Measurements from ENCODE around the gene KIF17. TPM values are rescaled to one million over a fixed set of nuclear protein-coding genes. Genes with fewer than 3 reads are reported as not detected.

KIF17 gene
- total RNA-seq, 2 experiments from 2014 or later: not detected

GRCh38 chr1:20713440-20713839 is 4.4 kb downstream of the KIF17 start:
- peaks cover 23% of the 10 kb centered on the region for H3K27me3 Mint-ChIP-seq
- ChIA-PET POLR2A (no interaction called here), CTCF (interaction anchor here (1.1 kb wide), 1 partner anchor 17 kb away, joined by 5 read pairs; no protein-coding TSS in a partner anchor)
- no peaks in the 10 kb centered on the region for H3K36me3 Mint-ChIP-seq (ENCODE audit: low read depth)
- H3K9me3 Mint-ChIP-seq: no peaks in the 10 kb centered on the region
- H3K4me3 Mint-ChIP-seq: no peak overlapping the region
- no peak for DNase-seq
- H3K4me1 Mint-ChIP-seq: peaks cover 13% of the 10 kb centered on the region
- no peak overlapping the region for H3K27ac Mint-ChIP-seq

- POLR2A ChIA-PET: no interaction called here
- CTCF ChIA-PET: no interaction called here
- Mint-ChIP-seq H3K36me3 (ENCODE audit: low read depth) (no peaks in the 10 kb centered on the region), H3K9me3 (no peaks in the 10 kb centered on the region), H3K4me1 (peaks cover 9% of the 10 kb centered on the region), H3K27ac (no peak overlapping the region), H3K4me3 (no peak overlapping the region), H3K27me3 (peaks cover 21% of the 10 kb centered on the region)
- no peak for DNase-seq
Observed at GRCh38 chr1:20712215-20712577, 5.6 kb downstream of the KIF17 start.

GRCh38 chr1:20711285-20712214 is 6.3 kb downstream of the KIF17 start:
- H3K36me3 Mint-ChIP-seq (ENCODE audit: low read depth): no peaks in the 10 kb centered on the region

GRCh38 chr1:20710469-20711284 is 7.1 kb downstream of the KIF17 start:
- Mint-ChIP-seq H3K4me1 (no peaks in the 10 kb centered on the region), H3K36me3 (ENCODE audit: low read depth) (no peaks in the 10 kb centered on the region), H3K27me3 (peaks cover 12% of the 10 kb centered on the region), H3K4me3 (no peak overlapping the region), H3K9me3 (no peaks in the 10 kb centered on the region), H3K27ac (no peak overlapping the region)
- CTCF ChIA-PET: no interaction called here
- no peak for DNase-seq
- POLR2A ChIA-PET: no interaction called here

More at GRCh38 chr1:20711285-20712214, 6.3 kb downstream of the KIF17 start:
- Mint-ChIP-seq H3K27ac (no peak overlapping the region), H3K9me3 (no peaks in the 10 kb centered on the region), H3K4me3 (no peak overlapping the region), H3K27me3 (peaks cover 17% of the 10 kb centered on the region), H3K4me1 (peaks cover 4% of the 10 kb centered on the region)
- ChIA-PET POLR2A (no interaction called here), CTCF (no interaction called here)
- DNase-seq: no peak

- Mint-ChIP-seq H3K36me3 (ENCODE audit: low read depth) (no peaks in the 10 kb centered on the region), H3K9me3 (no peaks in the 10 kb centered on the region), H3K27me3 (peaks cover 6% of the 10 kb centered on the region), H3K4me1 (no peaks in the 10 kb centered on the region), H3K4me3 (no peak overlapping the region), H3K27ac (no peak overlapping the region)
- DNase-seq: no peak
- CTCF ChIA-PET: no interaction called here
- POLR2A ChIA-PET: no interaction called here
Observed at GRCh38 chr1:20709868-20710267, 7.9 kb downstream of the KIF17 start.

GRCh38 chr1:20708891-20709290 is 8.9 kb downstream of the KIF17 start:
- H3K36me3 Mint-ChIP-seq (ENCODE audit: low read depth): no peaks in the 10 kb centered on the region
- ChIA-PET POLR2A (interaction anchor here (3.0 kb wide), 1 partner anchor 78 kb away, joined by 8 read pairs; the partner anchor contains the start of gene HP1BP3), CTCF (no interaction called here)
- peaks cover 5% of the 10 kb centered on the region for H3K27me3 Mint-ChIP-seq
- H3K4me3 Mint-ChIP-seq: no peak overlapping the region
- no peaks in the 10 kb centered on the region for H3K4me1 Mint-ChIP-seq
- no peak overlapping the region for H3K27ac Mint-ChIP-seq
- DNase-seq: no peak
- H3K9me3 Mint-ChIP-seq: no peaks in the 10 kb centered on the region

GRCh38 chr1:20708057-20708456 is 9.8 kb downstream of the KIF17 start:
- peaks cover 5% of the 10 kb centered on the region for H3K27me3 Mint-ChIP-seq
- no peaks in the 10 kb centered on the region for H3K9me3 Mint-ChIP-seq
- H3K4me3 Mint-ChIP-seq: no peak overlapping the region
- H3K4me1 Mint-ChIP-seq: no peaks in the 10 kb centered on the region
- POLR2A ChIA-PET: interaction anchor here (0.6 to 3.0 kb wide), 2 partner anchors 79 to 176 kb away, joined by 3 to 8 read pairs; partner anchors contain the start of gene HP1BP3
- no peaks in the 10 kb centered on the region for H3K36me3 Mint-ChIP-seq (ENCODE audit: low read depth)
- DNase-seq: no peak
- no peak overlapping the region for H3K27ac Mint-ChIP-seq
- CTCF ChIA-PET: interaction anchor here (1.0 to 1.5 kb wide), 3 partner anchors 11 to 562 kb away, joined by 3 to 10 read pairs (median 3); no protein-coding TSS in a partner anchor

GRCh38 chr1:20706841-20707240 is 11.0 kb downstream of the KIF17 start:
- H3K27me3 Mint-ChIP-seq: peaks cover 5% of the 10 kb centered on the region
- H3K27ac Mint-ChIP-seq: no peak overlapping the region
- no peaks in the 10 kb centered on the region for H3K36me3 Mint-ChIP-seq (ENCODE audit: low read depth)
- ChIA-PET CTCF (interaction anchor here (0.6 to 1.5 kb wide), 3 partner anchors 10 to 564 kb away, joined by 3 to 10 read pairs (median 3); no protein-coding TSS in a partner anchor), POLR2A (interaction anchor here (0.6 to 3.0 kb wide), 2 partner anchors 80 to 147 kb away, joined by 3 to 8 read pairs; partner anchors contain the start of gene HP1BP3)
- H3K4me1 Mint-ChIP-seq: no peaks in the 10 kb centered on the region
- no peak for DNase-seq
- H3K4me3 Mint-ChIP-seq: no peak overlapping the region
- H3K9me3 Mint-ChIP-seq: no peaks in the 10 kb centered on the region

GRCh38 chr1:20705203-20705755 is 12.5 kb downstream of the KIF17 start:
- Mint-ChIP-seq H3K4me3 (no peak overlapping the region), H3K9me3 (no peaks in the 10 kb centered on the region), H3K27ac (no peak overlapping the region), H3K27me3 (peaks cover 7% of the 10 kb centered on the region), H3K4me1 (no peaks in the 10 kb centered on the region), H3K36me3 (ENCODE audit: low read depth) (no peaks in the 10 kb centered on the region)
- CTCF ChIA-PET: interaction anchor here (1.1 kb wide), 1 partner anchor 9 kb away, joined by 3 read pairs; no protein-coding TSS in a partner anchor
- POLR2A ChIA-PET: no interaction called here
- DNase-seq: no peak

- DNase-seq: no peak
- H3K36me3 Mint-ChIP-seq (ENCODE audit: low read depth): no peaks in the 10 kb centered on the region
- ChIA-PET CTCF (interaction anchor here (1.1 kb wide), 1 partner anchor 8 kb away, joined by 3 read pairs; no protein-coding TSS in a partner anchor), POLR2A (no interaction called here)
- H3K9me3 Mint-ChIP-seq: no peaks in the 10 kb centered on the region
- no peak overlapping the region for H3K4me3 Mint-ChIP-seq
- peaks cover 7% of the 10 kb centered on the region for H3K27me3 Mint-ChIP-seq
- no peaks in the 10 kb centered on the region for H3K4me1 Mint-ChIP-seq
- no peak overlapping the region for H3K27ac Mint-ChIP-seq
Observed at GRCh38 chr1:20704390-20705202, 13.2 kb downstream of the KIF17 start.

GRCh38 chr1:20703124-20703756 is 14.6 kb downstream of the KIF17 start:
- POLR2A ChIA-PET: no interaction called here
- Mint-ChIP-seq H3K4me3 (no peak overlapping the region), H3K27ac (no peak overlapping the region), H3K4me1 (no peaks in the 10 kb centered on the region), H3K27me3 (peaks cover 5% of the 10 kb centered on the region), H3K9me3 (no peaks in the 10 kb centered on the region), H3K36me3 (ENCODE audit: low read depth) (no peaks in the 10 kb centered on the region)
- DNase-seq: no peak
- CTCF ChIA-PET: no interaction called here

- H3K9me3 Mint-ChIP-seq: no peaks in the 10 kb centered on the region
- ChIA-PET POLR2A (no interaction called here), CTCF (no interaction called here)
- H3K4me3 Mint-ChIP-seq: no peak overlapping the region
- DNase-seq: no peak
- peaks cover 3% of the 10 kb centered on the region for H3K27me3 Mint-ChIP-seq
- H3K27ac Mint-ChIP-seq: no peak overlapping the region
- H3K36me3 Mint-ChIP-seq (ENCODE audit: low read depth): no peaks in the 10 kb centered on the region
- H3K4me1 Mint-ChIP-seq: no peaks in the 10 kb centered on the region
Observed at GRCh38 chr1:20702416-20702815, 15.4 kb downstream of the KIF17 start.
